K562 (cell line): ENCODE data around the gene NECTIN4. TPM values are rescaled to one million over a fixed set of nuclear protein-coding genes. Genes with fewer than 3 reads are reported as not detected.

Experiments used
- ASH1L ChIP-seq: fragments of 450-650 bp; IDR thresholded peaks from 2 replicates; pipeline ENCODE4 v1.6.1; 2018; ENCODE audit warnings: borderline replicate concordance, mild to moderate bottlenecking, low read depth; ENCODE audit not compliant: partially characterized antibody
- ETV5 ChIP-seq: sonication (generic); formaldehyde crosslinking; IDR thresholded peaks from 2 replicates; pipeline ENCODE4 v1.4.0; 2020; ENCODE audit warnings: low read depth, mild to moderate bottlenecking, missing genetic modification reagents
- JUN ChIP-seq, 2 experiments: sonication (generic) in 1 of 2; formaldehyde crosslinking in 1 of 2; IDR thresholded peaks; 2 replicates each; pipeline versions ENCODE4 v1.6.1 to v1.8.0; 2012 to 2022; ENCODE audit warnings: borderline replicate concordance in 2 of 2, mild to moderate bottlenecking in 2 of 2, improper control_type of control experiment in 1 of 2, low read depth in 1 of 2, low read length in 1 of 2, missing genetic modification reagents in 1 of 2
- MAFF ChIP-seq: IDR thresholded peaks from 2 replicates; pipeline ENCODE4 v1.6.1; 2012; ENCODE audit warnings: low read length, improper control_type of control experiment
- MCM3 ChIP-seq: fragments of 450-650 bp; IDR thresholded peaks from 2 replicates; pipeline ENCODE4 v1.6.1; 2016
- MTA1 ChIP-seq: fragments of 450-650 bp; IDR thresholded peaks from 2 replicates; pipeline ENCODE4 v1.6.1; 2017; ENCODE audit warnings: borderline replicate concordance
- RCOR1 ChIP-seq, 2 experiments: IDR thresholded peaks; 2 replicates each; pipeline ENCODE4 v1.6.1; 2012; ENCODE audit warnings: low read depth in 2 of 2, low read length in 2 of 2, borderline replicate concordance in 1 of 2, improper control_type of control experiment in 1 of 2
- RFX1 ChIP-seq: fragments of 450-650 bp; IDR thresholded peaks from 2 replicates; pipeline ENCODE4 v1.6.1; 2016; ENCODE audit warnings: mild to moderate bottlenecking, moderate library complexity
- SAFB2 ChIP-seq: fragments of 200-400 bp; formaldehyde crosslinking; IDR thresholded peaks from 2 replicates; pipeline ENCODE4 v1.6.1; 2018; ENCODE audit warnings: borderline replicate concordance, low read length, low read depth, moderate library complexity; ENCODE audit not compliant: severe bottlenecking
- TAL1 ChIP-seq: fragments of 450-650 bp; IDR thresholded peaks from 2 replicates; pipeline ENCODE4 v1.6.1; 2016; ENCODE audit warnings: mild to moderate bottlenecking
- TBP ChIP-seq: optimal IDR thresholded peaks from 2 replicates; pipeline ENCODE3; 2011; ENCODE audit warnings: low read depth, low read length, improper control_type of control experiment
- ZBTB7A ChIP-seq: IDR thresholded peaks from 2 replicates; pipeline ENCODE4 v1.6.1; 2011; ENCODE audit warnings: low read depth, mild to moderate bottlenecking, low read length, moderate library complexity, borderline replicate concordance; ENCODE audit not compliant: control insufficient read depth
- ZBTB8A ChIP-seq: fragments of 450-650 bp; IDR thresholded peaks from 2 replicates; pipeline ENCODE4 v1.6.1; 2018; ENCODE audit warnings: mild to moderate bottlenecking, moderate library complexity; ENCODE audit not compliant: partially characterized antibody
- ZNF124 ChIP-seq: sonication (generic); formaldehyde crosslinking; IDR thresholded peaks from 2 replicates; pipeline ENCODE4 v1.8.1; 2022; ENCODE audit warnings: missing genetic modification reagents
- ZNF134 ChIP-seq: fragments of 250-450 bp; sonication (Bioruptor Pico); conservative IDR thresholded peaks from 2 replicates; pipeline ENCODE4 v1.4.0; 2020
- ZNF175 ChIP-seq: fragments of 200-800 bp; sonication (Bioruptor generic); IDR thresholded peaks from 2 replicates; pipeline ENCODE4 v1.6.1; 2016; ENCODE audit warnings: low read depth, mild to moderate bottlenecking, missing genetic modification characterization, missing compliant biosample characterization
- ZNF644 ChIP-seq: fragments of 200-800 bp; sonication (Bioruptor generic); IDR thresholded peaks from 2 replicates; pipeline ENCODE4 v1.6.1; 2016; ENCODE audit warnings: low read depth, missing genetic modification characterization, missing compliant biosample characterization
- ZNF785 ChIP-seq: fragments of 250-450 bp; sonication (Bioruptor Pico); IDR thresholded peaks from 2 replicates; pipeline ENCODE4 v1.4.0; 2020; ENCODE audit warnings: mild to moderate bottlenecking
- polyA plus RNA-seq, 8 experiments: library from polyadenylated mRNA; depleted of rRNA in 4 of 8; stranded (reverse) in 5 of 8; unstranded in 3 of 8; fragments of >200 nt; fragmentation: Nextera tagmentation in 2 of 8; fragmentation: Illumina TruSeq in 1 of 8; extraction: Ambion mirVana in 2 of 8; extraction: Trizol in 1 of 8; gene quantifications; 2 replicates each; pipeline versions ENCODE4 v1.2.1 to v1.2.3, GENCODE V29; 2011 to 2014; ENCODE audit warnings: inconsistent platforms in 1 of 8, missing spikeins in 1 of 8
- total RNA-seq, 7 experiments: library from RNA; depleted of rRNA in 6 of 7; stranded (reverse); fragments of >200 nt in 6 of 7; fragmentation: Illumina TruSeq in 2 of 7; extraction: Trizol in 2 of 7; gene quantifications; 2 replicates each; pipeline versions ENCODE4 v1.2.1 to v1.2.3, GENCODE V29; 2011 to 2021; ENCODE audit warnings: low replicate concordance in 1 of 7
- TF ChIP-seq, protein P1 (sequence below): sonication (generic); formaldehyde crosslinking; IDR thresholded peaks from 2 replicates; pipeline ENCODE4 v1.8.0; 2023; ENCODE audit warnings: missing genetic modification reagents, mild to moderate bottlenecking, borderline replicate concordance
- TF ChIP-seq, protein P2 (sequence below), 2 experiments: fragments of 450-650 bp; conservative IDR thresholded peaks; 2 replicates each; pipeline ENCODE4 v1.6.1; 2017; ENCODE audit warnings: mild to moderate bottlenecking in 2 of 2, moderate library complexity in 2 of 2

Gene NECTIN4
- total and polyA plus RNA-seq, 9 of the 15 experiments (the other 6 are each of a cell fraction or from before 2014, with no cell fraction given) = 0.01 to 0.09 TPM; not detected in 7

DNA sequence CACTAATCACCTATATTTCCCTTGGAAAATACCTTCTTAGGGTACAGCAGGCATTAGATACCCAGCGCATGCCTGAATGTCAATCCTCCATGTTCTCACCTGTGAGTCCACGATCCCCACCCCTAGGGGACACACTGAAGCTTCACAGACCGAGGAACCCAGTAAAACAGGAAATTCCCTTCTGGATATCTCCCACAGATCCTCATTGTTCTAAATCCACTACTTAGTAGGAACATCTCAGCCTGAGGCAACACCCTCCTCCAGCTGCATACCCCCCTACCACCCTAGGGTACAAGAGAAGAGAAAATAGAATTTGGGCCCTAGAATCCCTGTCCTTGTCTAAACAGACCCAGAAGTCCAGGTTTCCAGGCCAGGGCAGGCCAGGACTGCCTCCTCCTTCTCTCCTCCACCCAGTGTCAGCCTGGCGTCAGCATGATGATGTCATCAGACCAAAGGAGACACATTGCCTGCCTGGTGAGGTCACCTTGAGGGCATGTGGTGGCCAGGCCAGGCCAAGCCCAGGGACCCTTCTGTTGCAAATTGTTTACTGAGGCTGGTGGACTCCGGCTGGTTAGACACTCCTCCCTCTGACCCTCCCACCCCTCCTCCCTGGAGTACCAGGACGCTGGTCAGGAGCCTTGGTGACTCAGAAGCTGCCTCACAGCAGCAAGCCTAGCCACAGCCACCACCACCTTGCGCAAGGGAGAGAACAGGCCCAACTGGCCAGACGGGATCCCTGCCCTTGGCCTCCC is 6.2 kb downstream of the NECTIN4 start (continued):
- TF ChIP-seq ZBTB7A (peak; percentile 28; the same call in 1 of the 2 replicates), ETV5 (CRISPR knock-in tag) (0 out of 2 replicates have a peak, but pooled peaks have one; percentile 18), RFX1 (no peak), TAL1 (no peak), ZNF785 (CRISPR knock-in tag) (no peak), SAFB2 (no peak), ZNF124 (no peak), ZNF644 (tag) (no peak), MAFF (no peak), ZNF134 (no peak), ZBTB8A (no peak), ZNF175 (0 out of 2 replicates have a peak, but pooled peaks have one; percentile 15), TBP (no peak), MTA1 (peak; percentile 18; the same call in 1 of the 2 replicates), MCM3 (no peak), JUN (IDR thresholded peaks at IDR 0.05; ENCODE audit: borderline replicate concordance, low read depth, low read length) (peak; percentile 88), JUN (CRISPR knock-in tag; IDR thresholded peaks at IDR 0.05; ENCODE audit: borderline replicate concordance) (no peak; the same call in 1 of the 2 replicates), RCOR1 (IDR thresholded peaks at IDR 0.05; ENCODE audit: borderline replicate concordance in 1 of 2, low read depth in 2 of 2, low read length in 2 of 2) (no peak), ASH1L (no peak)
- TF ChIP-seq, protein P1, sequence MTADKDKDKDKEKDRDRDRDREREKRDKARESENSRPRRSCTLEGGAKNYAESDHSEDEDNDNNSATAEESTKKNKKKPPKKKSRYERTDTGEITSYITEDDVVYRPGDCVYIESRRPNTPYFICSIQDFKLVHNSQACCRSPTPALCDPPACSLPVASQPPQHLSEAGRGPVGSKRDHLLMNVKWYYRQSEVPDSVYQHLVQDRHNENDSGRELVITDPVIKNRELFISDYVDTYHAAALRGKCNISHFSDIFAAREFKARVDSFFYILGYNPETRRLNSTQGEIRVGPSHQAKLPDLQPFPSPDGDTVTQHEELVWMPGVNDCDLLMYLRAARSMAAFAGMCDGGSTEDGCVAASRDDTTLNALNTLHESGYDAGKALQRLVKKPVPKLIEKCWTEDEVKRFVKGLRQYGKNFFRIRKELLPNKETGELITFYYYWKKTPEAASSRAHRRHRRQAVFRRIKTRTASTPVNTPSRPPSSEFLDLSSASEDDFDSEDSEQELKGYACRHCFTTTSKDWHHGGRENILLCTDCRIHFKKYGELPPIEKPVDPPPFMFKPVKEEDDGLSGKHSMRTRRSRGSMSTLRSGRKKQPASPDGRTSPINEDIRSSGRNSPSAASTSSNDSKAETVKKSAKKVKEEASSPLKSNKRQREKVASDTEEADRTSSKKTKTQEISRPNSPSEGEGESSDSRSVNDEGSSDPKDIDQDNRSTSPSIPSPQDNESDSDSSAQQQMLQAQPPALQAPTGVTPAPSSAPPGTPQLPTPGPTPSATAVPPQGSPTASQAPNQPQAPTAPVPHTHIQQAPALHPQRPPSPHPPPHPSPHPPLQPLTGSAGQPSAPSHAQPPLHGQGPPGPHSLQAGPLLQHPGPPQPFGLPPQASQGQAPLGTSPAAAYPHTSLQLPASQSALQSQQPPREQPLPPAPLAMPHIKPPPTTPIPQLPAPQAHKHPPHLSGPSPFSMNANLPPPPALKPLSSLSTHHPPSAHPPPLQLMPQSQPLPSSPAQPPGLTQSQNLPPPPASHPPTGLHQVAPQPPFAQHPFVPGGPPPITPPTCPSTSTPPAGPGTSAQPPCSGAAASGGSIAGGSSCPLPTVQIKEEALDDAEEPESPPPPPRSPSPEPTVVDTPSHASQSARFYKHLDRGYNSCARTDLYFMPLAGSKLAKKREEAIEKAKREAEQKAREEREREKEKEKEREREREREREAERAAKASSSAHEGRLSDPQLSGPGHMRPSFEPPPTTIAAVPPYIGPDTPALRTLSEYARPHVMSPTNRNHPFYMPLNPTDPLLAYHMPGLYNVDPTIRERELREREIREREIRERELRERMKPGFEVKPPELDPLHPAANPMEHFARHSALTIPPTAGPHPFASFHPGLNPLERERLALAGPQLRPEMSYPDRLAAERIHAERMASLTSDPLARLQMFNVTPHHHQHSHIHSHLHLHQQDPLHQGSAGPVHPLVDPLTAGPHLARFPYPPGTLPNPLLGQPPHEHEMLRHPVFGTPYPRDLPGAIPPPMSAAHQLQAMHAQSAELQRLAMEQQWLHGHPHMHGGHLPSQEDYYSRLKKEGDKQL (CRISPR knock-in tag) = no peak
- TF ChIP-seq, protein P2, sequence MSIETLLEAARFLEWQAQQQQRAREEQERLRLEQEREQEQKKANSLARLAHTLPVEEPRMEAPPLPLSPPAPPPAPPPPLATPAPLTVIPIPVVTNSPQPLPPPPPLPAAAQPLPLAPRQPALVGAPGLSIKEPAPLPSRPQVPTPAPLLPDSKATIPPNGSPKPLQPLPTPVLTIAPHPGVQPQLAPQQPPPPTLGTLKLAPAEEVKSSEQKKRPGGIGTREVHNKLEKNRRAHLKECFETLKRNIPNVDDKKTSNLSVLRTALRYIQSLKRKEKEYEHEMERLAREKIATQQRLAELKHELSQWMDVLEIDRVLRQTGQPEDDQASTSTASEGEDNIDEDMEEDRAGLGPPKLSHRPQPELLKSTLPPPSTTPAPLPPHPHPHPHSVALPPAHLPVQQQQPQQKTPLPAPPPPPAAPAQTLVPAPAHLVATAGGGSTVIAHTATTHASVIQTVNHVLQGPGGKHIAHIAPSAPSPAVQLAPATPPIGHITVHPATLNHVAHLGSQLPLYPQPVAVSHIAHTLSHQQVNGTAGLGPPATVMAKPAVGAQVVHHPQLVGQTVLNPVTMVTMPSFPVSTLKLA (conservative IDR thresholded peaks at IDR 0.05) = no peak
